Measurements from ENCODE around the gene PGBD5.

Gene PGBD5

GRCh38 chr1:230393722-230394121 is 32.4 kb downstream of the PGBD5 start:
- no peak for DNase-seq (ENCODE audit: low read depth, low spot score)
- in situ Hi-C loops (cut with HindIII; ENCODE audit: low sequenced_read_pairs) = no loop called here
- TF ChIP-seq, protein P1, sequence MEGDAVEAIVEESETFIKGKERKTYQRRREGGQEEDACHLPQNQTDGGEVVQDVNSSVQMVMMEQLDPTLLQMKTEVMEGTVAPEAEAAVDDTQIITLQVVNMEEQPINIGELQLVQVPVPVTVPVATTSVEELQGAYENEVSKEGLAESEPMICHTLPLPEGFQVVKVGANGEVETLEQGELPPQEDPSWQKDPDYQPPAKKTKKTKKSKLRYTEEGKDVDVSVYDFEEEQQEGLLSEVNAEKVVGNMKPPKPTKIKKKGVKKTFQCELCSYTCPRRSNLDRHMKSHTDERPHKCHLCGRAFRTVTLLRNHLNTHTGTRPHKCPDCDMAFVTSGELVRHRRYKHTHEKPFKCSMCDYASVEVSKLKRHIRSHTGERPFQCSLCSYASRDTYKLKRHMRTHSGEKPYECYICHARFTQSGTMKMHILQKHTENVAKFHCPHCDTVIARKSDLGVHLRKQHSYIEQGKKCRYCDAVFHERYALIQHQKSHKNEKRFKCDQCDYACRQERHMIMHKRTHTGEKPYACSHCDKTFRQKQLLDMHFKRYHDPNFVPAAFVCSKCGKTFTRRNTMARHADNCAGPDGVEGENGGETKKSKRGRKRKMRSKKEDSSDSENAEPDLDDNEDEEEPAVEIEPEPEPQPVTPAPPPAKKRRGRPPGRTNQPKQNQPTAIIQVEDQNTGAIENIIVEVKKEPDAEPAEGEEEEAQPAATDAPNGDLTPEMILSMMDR (IDR thresholded peaks at IDR 0.05; ENCODE audit: low read depth, low read length) = no peak
- H3K4me3 ChIP-seq (ENCODE audit: low read depth, low read length) = no peak overlapping the region

DNA sequence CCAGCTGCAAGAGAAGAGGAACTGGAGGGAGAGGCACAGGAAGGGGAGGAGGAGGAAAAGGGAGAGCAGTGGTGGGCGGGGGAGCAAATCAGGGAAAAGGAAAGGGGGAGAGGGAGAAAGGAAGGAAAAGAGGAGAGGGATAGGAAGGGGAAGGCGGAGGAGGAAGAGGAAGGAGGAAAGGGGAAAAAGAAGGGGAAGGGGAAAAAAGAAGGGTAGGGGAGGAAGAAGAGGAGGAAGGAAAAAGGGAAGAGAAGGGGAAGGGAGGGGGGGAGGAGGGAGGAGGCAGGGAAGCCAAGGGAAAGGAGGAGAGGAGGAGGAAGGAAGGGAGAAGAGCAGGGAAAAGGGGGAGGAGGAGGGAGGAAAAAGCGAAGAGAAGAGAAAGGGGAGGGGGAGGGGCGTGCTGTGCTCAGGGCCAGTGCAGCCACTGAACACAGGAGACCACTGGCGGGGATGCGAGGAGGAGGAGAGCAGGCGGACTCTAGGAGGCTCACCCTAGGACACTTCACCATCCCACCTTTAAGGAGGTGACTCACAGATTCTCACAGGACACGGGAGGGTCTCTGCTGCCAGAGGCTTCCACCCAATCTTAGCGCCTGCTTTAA is 33.1 kb downstream of the PGBD5 start:
- H3K4me3 ChIP-seq (ENCODE audit: low read depth, low read length) = no peak overlapping the region
- in situ Hi-C loops (cut with HindIII; ENCODE audit: low sequenced_read_pairs) = no loop called here
- TF ChIP-seq, protein P1 (IDR thresholded peaks at IDR 0.05; ENCODE audit: low read depth, low read length) = no peak
- DNase-seq (ENCODE audit: low read depth, low spot score) = no peak

- H3K4me3 ChIP-seq (ENCODE audit: low read depth, low read length) = no peak overlapping the region
- in situ Hi-C loops (cut with HindIII; ENCODE audit: low sequenced_read_pairs) = no loop called here
- no peak for DNase-seq (ENCODE audit: low read depth, low spot score)
- TF ChIP-seq, protein P1 (IDR thresholded peaks at IDR 0.05; ENCODE audit: low read depth, low read length) = no peak
Observed at GRCh38 chr1:230392536-230392909, 33.6 kb downstream of the PGBD5 start.

GRCh38 chr1:230391776-230392535 is 34.2 kb downstream of the PGBD5 start:
- in situ Hi-C loops (cut with HindIII; ENCODE audit: low sequenced_read_pairs) = no loop called here
- no peak overlapping the region for H3K4me3 ChIP-seq (ENCODE audit: low read depth, low read length)
- DNase-seq (ENCODE audit: low read depth, low spot score) = no peak
- TF ChIP-seq, protein P1 (IDR thresholded peaks at IDR 0.05; ENCODE audit: low read depth, low read length) = no peak

- TF ChIP-seq, protein P1 (IDR thresholded peaks at IDR 0.05; ENCODE audit: low read depth, low read length) = no peak
- DNase-seq (ENCODE audit: low read depth, low spot score) = no peak
- in situ Hi-C loops (cut with HindIII; ENCODE audit: low sequenced_read_pairs) = no loop called here
- no peak overlapping the region for H3K4me3 ChIP-seq (ENCODE audit: low read depth, low read length)
Observed at GRCh38 chr1:230390371-230390770, 35.8 kb downstream of the PGBD5 start.

DNA sequence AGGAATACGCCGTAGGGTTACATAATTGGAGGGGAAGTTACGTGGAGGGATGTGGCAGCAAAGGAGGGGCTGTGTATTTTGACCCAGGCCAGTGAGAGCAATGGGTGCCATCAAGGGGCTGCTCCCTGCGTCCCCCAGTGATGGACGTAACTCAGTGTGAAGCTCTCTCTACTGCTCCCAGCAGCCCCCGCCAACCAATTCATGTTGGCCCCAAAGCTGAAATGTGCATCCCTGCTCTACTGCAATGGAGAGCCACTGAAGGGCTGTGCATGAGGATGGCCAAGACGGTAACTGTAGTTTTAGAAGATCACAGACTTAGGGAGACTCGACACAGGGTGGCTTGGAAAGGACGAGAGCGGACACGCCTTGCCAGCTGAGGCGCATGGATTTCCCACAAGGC is 38.3 kb downstream of the PGBD5 start:
- TF ChIP-seq, protein P1 (IDR thresholded peaks at IDR 0.05; ENCODE audit: low read depth, low read length) = no peak
- in situ Hi-C loops (cut with HindIII; ENCODE audit: low sequenced_read_pairs) = no loop called here
- DNase-seq (ENCODE audit: low read depth, low spot score) = no peak
- H3K4me3 ChIP-seq (ENCODE audit: low read depth, low read length) = no peak overlapping the region

Measured in astrocyte of the spinal cord (primary cell).